NCI-H345 treated with DMSO at 0.1 percent for 48 hours (cell line): ENCODE measurements around the gene CHAD.
"Not testable (repeated sequence)": the region's sequence is repeated elsewhere in the genome, so short reads cannot be mapped to it uniquely, and the experiment has no call there.

Experiments
- DNase-seq: peaks from one replicate; lab custom pipeline; 2025; ENCODE audit not compliant: unreplicated experiment; lab: John Stamatoyannopoulos, UW

Gene CHAD

DNA sequence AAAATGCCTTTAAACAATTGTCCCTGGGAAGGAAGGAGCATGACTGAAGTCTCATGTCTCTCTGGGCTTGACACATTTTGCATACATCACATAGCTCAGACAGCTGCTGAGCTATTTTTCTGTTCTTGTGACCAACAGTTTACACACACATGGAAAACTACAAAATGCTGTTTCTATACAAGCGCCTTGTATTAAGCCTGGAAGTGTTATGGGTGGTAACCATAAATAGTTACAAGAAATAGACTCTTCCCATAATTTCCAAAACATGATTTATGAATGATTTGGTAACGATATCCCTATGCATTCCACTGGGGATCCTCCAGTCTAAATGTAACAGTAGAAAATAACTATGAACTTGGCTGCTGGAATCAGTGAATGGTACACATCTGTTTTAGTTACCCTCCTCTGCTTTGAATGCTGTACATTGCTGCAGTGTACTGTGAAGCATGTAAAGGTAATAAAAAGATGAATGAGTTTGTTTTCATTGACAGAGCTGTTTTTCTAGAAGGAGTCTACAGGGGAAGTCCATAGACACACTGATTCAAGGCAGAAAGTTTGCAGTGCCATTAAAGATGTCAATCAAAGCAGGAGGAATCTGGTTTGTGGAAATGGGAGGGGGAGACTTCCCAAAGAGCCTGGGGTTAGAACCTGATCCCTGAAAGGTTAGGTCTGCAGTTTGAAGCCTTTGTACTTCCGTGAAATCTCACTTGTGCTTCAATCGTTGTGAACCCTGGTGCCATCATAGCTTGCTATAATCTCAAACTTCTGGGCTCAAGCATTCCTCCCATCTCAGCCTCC, 37.7 kb downstream of the CHAD start:
- no peak for DNase-seq

- DNase-seq = no peak
Measured at GRCh38 chr17:50429793-50430192, 38.9 kb downstream of the CHAD start.

GRCh38 chr17:50428831-50429424, 39.8 kb downstream of the CHAD start:
- no peak for DNase-seq

DNA sequence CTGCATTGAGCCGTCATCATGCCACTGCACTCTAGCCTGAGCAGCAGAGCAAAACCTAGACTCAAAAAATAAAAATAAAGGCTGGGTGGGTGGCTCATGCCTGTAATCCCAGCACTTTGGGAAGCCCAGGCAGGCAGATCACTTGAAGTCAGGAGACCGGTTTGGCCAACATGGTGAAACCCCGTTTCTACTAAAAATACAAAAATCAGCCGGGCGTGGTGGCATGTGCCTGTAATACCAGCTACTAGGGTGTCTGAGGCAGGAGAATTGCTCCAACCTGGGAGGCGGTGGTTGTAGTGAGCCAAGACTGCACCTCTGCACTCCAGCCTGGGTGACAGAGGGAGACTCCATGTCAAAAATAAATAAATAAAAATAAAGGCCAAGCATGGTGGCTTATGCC, 40.6 kb downstream of the CHAD start:
- DNase-seq = not testable (repeated sequence)

- no peak for DNase-seq
Measured at GRCh38 chr17:50426814-50427787, 41.6 kb downstream of the CHAD start.

- no peak for DNase-seq
Measured at GRCh38 chr17:50426472-50426782, 42.3 kb downstream of the CHAD start.

GRCh38 chr17:50425682-50426471, 42.8 kb downstream of the CHAD start, which contains the start of gene ACSF2:
Gene ACSF2, plus strand, starts transcription at chr17:50426218. Its CDS starts 44 bp downstream, at chr17:50426262.
- DNase-seq = no peak

DNA sequence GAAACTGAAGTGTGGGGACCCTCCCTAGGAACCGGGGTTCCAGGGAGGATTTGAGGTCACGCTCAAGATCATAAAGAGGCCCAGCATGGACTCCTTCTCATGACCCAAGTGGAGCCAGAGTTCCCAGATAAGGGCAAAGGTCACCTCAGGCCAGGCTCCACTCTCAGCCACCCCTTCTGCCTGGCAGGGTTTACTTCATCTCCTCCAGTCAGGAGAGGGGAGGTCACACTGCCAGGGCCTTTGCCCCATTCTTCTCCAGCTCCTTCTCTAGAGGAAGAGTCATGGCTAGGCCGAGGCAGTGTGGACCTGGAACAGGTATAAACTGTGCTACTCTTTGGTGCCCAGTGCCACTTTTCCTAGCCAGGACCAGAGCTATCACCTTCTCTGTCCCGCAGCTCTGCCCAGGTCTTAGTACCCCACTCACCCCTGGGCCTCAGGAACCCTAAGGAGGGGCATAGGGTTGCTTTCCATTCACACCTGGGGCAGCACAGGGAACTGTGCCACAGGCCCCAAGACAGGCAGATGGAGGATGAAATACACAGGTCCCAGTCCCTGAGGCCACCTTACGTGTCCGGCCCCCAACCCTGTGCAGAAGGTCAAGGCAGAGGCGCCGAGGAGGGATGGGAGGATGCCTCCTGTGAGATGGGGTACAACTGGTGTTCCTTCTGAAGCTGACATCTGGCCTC, 43.5 kb downstream of the CHAD start:
- no peak for DNase-seq

GRCh38 chr17:50424246-50424995, 44.3 kb downstream of the CHAD start:
- no peak for DNase-seq

DNA sequence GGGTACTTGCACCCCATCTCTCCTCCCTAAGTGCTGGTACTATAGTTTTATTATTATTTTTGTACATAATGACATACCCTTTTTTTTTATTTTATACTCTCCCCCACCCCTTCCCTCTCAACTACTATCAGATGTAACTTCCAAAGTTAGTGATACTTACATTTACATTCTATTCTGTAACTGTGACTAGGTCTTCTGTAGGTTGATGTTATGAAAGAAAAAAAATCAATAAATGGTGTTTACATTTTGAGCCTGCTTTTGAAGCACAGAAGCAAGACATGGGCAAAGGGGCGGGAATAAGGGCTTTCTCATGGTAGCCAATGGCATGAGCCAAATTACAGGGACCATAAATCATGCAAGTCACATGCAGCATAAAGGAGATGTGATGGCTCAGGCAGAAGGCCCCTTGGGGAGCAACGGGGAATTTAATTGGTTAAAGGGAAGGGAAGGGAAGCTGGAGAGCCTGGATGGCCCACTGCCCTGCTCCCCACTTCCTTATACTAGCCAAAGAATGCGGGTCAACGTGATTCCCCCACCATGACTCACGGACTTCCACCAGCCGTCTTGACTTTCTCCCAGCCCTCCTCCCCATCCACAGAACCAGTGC, 45.0 kb downstream of the CHAD start:
- no peak for DNase-seq

DNA sequence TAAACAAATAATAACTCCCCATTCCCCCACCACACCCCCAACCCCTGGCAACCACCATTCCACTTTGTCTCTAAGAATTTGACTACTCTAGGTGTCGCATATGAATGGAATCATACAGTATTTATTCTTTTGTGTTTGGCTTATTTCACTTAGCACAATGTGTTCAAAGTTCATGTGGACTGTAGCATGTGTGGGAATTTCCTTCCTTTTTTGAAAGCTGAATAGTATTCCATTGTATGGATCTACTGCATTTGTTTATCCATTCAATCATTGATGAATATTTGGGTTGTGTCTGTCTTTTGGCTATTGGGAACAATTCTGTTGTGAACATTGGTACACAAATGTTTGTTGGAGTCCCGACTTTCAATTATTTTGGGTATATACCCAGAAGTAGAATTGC, 45.9 kb downstream of the CHAD start:
- no peak for DNase-seq

DNA sequence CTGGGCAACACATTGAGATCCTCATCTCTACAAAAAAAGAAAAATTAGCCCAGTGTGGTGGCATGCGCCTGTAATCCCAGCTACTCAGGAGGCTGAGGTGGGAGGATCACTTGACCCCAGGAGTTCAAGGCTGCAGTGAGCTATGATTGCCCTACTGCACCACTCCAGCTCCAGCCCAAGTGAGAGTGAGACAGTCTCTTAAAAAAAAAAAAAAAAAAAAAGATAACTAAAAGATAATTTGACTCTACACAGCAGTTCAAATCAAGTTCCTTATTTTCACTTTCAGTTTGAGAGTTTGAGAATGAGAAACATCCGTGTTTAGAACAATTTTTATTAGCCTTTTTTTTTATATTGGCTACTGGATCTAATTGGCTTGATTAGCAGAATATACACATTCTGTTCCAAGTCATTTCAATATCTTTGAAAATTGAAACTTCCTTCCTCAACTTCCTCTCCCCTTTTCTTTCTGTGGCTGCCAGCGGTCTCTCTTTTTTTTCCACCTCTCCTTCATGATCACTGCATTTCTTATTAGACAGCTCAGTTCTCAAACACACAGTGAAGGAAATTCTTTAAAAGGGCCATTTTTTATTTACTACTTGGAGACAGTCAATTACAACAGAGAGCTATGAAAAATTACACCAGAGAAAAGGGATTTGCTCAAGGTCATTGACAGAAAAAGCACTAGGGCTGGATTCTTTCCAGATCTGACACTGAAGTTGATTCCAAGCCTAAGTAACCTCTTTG, 47.2 kb downstream of the CHAD start:
- no peak for DNase-seq

DNA sequence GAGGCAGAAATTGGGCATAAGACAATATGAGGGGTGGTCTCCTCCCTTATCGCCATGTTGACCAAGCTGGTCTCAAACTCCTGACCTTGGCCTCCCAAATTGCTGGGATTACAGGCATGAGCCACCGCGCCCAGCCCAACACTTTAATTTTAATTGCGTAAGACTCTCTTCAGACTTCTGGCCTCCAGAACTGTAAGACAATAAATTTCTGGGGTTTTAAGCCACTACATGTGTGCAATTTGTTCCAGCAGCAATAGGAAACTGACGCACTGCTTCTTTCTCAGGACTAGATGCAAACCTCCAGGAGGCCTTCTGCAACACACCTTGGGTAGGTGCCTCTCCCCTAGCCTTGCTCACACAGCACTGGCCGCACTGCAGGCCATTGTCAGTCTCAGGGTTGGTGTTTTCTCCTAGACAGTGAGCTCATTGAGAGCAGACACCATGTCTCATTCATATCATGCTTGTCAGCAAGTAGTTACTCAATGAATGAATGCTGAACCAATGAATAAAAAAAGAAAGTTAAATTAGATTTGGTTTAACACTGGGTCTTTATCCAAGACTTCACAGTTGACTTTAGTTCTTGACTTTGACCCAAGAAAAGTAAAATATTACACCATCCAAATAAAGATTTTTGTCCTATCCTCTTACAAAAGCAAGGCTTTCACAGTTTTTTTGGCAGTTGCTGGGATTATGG, 48.1 kb downstream of the CHAD start:
- no peak for DNase-seq

DNA sequence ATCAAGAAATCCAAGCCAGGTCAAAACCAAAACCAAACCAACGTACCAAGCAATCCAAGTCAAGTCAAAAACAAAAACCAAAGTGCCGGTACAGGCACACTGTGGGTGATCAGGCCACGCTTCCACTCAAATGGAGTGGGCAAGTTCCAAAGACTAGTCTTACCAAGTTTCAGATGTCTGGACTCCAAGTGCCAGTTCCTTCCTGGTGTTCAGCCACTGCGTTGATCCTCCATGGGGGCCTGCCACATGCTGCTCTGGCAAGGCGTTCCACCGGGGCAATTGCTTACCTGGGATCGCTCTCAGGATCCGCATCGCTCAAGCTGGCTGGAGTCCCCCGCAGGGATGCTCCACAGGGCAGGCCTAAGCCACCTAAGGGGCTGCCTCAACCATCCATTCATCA, 49.1 kb downstream of the CHAD start:
- DNase-seq = not testable (repeated sequence)

DNA sequence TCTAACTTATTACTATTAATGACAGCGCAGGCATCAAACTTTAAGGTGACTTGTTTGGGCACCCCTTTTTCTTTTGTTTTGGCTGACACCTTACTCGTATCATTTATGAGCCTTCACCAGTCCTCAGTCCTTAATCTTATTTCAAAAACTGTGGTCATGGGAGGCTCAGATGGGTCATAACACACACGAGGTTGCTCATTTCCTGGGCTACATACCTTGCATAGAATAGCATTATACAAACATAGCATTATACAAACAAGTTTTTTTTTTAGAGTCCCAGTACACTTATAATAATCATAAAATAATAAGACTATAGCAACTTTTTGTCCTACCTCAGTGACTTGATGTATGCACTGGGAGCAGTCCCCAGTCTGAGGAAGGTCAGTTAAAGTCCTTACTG, 53.9 kb downstream of the CHAD start:
- DNase-seq = no peak
